ENCODE data around the gene IDH1.
"Not testable (repeated sequence)": the region's sequence is repeated elsewhere in the genome, so short reads cannot be mapped to it uniquely, and the experiment has no call there.

IDH1 gene

DNA sequence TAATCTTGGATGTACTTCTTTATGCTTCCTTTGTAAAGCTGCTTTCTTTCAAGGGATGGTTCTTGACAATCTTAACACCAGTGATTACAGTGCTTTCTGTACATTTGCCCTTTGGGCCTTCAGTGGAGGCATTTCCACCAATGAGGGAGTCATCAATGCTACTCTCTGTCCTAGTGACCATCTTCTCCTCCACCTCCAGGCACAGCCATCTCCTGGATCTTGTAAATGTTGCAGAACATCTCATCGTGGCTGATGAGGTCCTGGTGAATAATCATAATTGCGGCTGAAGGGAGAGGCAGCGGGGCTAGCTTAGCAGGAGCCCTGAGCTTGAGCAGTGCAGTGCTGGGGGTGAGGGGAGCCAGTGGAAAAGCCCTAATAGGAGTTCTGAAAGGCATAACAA is 32.5 kb downstream of the IDH1 start:
- DNase-seq (ENCODE audit: low read depth in 4 of 4, low spot score in 1 of 4), result no peak

DNA sequence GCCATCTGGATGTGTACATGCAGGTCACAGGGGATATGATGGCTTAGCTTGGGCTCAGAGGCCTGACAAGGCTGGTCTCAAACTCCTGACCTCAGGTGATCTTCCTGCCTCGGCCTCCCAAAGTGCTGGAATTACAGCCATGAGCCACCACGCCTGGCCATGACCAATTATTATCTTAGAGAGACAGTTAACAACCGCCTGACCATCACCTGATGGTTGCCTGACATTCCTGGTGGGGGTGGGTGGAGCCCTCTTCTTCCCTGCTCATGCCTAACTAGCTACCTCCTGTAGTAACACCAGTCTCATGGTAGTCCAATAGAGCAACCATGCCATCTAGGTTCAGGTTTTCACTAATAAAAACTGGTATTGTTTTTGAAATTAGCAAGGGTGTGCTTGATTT is 33.0 kb downstream of the IDH1 start:
- DNase-seq (ENCODE audit: low read depth in 4 of 4, low spot score in 1 of 4), result not testable (repeated sequence)

DNA sequence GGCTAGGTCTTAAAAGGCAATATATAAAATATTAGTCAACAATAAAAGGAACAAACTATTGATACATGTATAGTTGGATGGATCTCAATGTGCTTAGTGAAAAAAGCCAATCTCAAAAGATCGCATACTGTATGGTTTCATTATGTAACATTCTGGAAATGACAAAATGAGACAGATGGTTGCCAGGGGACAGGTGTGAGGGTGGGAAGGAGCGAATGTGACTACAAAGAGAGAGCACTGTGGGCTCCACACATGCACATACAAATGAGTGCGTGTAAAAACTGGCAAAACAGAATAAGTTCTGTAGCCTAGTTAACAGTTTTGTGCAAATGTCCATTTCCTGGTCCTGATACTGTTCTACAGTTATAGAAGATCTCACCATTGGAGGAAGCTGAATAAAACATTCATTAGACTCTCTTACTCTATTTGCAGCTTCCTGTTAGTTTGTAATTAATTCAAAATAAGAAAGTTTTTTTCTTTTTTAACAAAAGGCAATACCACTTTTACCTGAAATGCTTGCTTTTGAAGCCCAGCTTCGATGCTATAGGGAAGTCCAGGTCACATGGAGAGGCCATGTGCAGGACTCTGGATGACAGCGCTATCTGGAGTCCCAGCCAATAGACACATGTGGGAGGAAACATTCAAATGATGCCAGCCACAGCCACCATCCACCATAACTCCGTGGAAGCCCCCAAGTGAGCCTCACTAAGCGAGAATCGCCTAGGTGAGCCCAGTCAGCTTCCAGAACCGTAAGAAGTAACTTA is 44.0 kb downstream of the IDH1 start:
- no peak for DNase-seq (ENCODE audit: low read depth in 4 of 4, low spot score in 1 of 4)

DNA sequence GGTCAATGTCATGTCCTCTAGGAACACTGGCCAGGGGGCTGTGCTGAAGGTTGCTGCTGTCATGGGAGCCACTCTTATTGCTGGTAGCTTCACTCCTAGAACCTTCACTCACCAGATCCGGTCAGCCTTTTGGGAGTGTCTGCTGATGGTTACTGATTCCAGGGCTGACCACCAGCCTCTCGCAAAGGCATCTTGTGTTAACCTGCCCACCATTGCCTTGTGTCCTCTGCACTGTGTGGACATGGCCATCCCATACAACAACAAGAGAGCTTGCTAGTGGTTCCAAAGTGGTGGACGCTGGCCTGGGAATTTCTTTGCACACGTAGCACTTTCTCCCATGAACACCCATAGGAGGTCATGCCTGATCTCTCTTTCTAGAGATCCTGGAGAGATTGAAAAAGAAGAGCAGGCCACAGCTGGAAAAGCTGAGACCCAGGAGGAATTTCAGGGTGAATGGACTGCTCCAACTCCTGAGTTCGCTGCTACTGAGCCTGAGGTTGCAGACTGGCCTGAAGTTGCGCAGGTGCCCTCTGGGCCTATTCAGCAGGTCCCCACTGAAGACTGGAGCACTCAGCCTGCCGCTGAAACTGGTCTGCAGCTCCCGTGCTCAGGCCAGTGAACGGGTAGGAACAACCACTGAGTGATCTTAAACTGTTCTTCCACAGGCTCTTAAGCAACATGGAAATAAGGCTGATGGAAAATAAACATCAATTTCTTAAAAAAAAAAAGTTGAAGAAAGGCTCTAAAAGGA is 46.4 kb downstream of the IDH1 start:
- no peak for DNase-seq (ENCODE audit: low read depth in 4 of 4, low spot score in 1 of 4)

DNA sequence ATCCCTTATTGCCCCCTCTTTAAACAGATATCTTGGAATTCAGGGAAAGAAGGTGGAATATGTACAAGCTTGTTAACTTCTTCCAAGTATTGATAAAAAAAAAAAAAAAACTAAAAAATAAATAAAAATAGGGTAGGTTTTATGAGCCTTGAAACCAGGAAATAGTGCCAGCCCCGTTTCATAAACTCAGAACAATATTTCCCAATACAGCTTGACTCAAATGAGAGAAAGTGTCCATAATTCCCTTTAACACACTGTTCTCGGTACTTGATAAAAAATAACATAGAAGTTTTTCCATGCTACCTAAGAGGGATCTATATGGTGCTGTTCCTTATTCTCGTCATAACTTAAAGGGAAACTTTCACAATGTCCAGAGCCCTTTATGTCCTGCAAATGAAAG is 47.1 kb downstream of the IDH1 start:
- DNase-seq (ENCODE audit: low read depth in 4 of 4, low spot score in 1 of 4), result no peak

DNA sequence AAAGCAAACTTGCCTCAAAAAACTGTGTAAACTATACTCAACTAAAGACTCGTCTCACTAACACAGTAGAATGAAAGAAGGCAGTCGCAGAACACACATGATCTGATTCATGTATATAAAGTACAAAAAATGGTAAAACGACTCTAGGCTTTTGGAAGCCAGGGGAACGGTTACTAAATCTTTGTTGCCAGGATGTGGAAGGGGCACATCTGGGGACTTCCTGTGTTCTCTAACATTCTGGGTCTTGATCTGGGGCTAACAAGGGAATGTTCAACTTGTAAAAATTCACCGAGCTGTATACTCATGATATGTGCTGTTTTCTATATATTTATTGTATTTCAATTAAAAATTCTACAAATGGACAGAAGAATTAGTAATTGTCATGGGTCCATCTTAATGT is 50.7 kb downstream of the IDH1 start:
- DNase-seq (ENCODE audit: low read depth in 4 of 4, low spot score in 1 of 4), result no peak

DNA sequence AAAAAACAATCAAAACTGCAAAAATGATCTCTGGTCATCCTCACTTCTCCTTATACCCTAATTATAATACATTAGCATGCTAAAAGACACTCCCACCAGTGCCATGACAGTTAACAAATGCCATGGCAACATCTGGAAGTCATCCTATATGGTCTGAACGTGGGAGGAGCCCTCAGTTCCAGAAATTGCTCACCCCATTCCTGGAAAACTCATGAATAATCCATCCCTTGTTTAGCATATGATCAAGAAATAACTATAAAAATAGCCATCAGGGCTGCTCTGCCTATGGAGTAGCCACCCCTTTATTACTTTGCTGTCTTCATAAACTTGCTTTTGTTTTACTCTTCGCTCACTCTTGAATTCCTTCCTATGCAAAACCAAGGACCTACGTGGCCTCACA is 59.3 kb downstream of the IDH1 start:
- no peak for DNase-seq (ENCODE audit: low read depth in 4 of 4, low spot score in 1 of 4)

DNA sequence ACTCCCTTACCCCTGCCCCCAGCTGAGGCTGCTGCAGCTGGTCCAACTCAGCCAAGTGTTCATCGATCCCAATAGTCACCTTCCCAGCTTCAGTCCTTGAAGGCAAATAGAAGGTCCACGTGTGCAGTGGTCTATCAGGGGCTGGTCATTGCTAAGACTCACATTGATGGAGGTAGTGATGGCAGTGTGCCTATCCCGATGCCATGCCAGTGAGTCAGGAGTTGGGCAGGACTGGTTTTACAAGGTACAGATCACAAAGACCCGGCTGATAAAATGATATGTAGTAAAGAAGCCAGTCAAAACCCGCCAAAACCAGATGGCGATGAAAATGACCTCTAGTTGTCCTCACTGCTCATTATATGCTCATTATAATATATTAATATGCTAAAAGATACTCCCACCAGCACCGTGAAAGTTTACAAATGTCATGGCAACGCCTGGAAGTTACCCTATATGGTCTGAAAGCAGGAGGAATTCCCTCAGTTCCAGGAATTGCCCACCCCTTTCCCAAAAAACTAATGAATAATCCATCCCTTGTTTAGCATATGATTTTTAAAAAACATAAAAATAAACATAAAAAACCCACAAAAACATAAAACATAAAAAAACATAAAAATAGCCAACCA is 62.1 kb downstream of the IDH1 start:
- no peak for DNase-seq (ENCODE audit: low read depth in 4 of 4, low spot score in 1 of 4)

DNA sequence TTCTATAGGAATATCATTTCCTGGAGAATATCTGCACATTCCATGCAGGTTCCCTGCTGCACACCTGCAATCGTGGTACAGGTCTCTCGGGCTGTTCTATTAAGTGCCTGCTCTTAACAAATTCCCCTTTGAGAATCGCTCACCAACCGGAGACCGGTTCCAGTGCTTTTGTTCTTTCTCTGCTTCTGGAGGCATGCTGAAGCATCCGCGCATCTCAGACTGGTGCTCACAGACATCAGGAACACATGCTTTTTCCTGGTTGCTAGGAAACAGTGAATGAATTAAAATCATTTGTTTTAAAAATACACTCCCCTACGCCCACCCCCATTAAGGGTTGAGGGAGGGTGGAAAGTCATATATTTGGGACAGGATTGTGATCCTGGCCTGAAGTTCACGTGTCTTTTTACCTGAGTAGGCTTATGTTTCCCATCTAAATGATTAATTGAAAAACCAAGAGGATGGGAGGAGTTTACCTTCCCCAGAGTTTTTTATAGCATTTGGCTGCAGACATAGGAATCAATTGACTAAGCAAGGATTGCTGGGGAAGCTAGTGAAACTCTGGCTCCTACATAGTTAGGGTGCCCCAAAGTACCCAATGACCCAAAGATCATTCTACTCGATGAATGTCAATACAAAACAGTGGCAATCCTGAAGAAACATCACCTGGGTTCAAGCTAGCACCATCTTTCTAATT is 64.9 kb downstream of the IDH1 start, which contains the start of gene C2orf80:
Gene C2orf80 (minus strand): TSS at position 221 of the 694 bp plus-strand sequence. CDS start 3,044 bp downstream, outside the sequence.
- DNase-seq (ENCODE audit: low read depth in 4 of 4, low spot score in 1 of 4), result no peak

DNA sequence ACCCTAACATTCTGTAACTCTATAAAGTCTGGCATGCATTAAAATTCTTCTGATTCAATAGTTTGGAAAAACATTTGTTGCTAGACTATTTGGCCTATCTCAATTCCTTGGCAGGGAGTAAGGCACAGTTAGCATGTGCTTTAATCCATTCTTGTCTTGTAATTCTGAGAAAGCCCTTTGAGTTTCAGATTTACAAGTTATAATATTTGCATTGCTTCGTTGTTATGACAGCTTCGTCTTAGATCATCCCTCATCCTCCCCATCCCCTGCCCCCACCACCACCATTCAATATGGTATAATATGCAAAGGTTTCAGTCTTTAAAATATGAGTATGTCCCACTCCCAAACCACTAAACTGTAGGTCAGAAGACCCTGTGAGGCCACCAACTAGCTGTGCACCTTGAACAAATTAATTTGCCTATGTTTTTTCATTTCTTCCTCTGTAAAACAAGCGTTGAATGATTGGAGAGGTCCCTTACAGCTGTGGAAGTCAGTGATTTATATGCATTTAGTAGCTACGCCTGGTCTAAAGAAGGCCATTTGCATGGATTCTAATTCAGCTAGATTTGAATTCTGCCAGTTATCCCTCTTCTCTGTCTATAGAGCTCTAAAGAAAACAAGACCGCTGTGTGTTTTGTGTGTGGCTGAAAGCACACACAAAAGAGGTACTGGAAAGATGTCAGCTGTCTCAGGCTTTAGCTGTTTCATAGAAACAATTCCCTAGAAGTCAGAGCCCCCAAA is 65.6 kb downstream of the IDH1 start:
- no peak for DNase-seq (ENCODE audit: low read depth in 4 of 4, low spot score in 1 of 4)

DNA sequence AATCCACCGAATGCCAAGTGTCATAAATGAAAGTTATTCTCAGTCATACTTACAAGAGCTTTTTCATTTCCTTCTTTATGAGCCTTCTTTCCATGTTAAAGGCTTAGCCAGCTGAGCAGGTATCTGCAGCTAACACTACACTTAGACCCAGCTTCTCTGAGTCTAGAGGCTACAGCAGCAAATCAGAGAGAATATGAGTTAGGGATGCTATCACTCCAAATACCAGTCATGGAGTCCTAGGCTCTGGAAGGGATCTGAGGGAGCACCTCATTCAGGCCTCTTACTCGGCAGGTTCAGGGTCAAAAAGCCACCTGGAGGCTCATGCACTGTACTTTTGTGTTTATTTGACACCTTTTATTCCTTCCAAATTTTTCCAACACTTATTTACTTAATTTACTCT is 68.0 kb downstream of the IDH1 start:
- no peak for DNase-seq (ENCODE audit: low read depth in 4 of 4, low spot score in 1 of 4)

DNA sequence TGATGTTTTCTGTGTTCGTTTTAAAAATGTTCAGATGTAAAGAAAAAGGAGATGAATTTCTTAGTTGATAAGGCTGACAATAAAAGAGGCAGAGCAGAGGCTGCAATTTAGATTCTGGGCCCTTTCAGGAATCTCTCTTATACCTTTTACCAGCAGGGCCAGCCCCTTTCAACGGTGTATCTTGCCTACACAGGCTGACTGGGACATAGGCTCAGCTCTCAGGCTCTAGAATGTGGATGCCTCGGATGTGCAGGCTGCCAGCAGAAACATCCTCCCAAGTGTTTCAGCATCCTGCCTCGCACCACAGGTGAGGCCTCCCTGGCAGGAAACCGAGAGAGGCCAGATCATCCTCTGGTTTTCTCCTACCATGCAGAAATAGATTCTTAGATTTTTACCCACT is 68.4 kb downstream of the IDH1 start:
- no peak for DNase-seq (ENCODE audit: low read depth in 4 of 4, low spot score in 1 of 4)
